ENCODE measurements around the gene TOM1L1.
"Not testable (repeated sequence)": the region's sequence is repeated elsewhere in the genome, so short reads cannot be mapped to it uniquely, and the experiment has no call there.

Gene TOM1L1, protein sequence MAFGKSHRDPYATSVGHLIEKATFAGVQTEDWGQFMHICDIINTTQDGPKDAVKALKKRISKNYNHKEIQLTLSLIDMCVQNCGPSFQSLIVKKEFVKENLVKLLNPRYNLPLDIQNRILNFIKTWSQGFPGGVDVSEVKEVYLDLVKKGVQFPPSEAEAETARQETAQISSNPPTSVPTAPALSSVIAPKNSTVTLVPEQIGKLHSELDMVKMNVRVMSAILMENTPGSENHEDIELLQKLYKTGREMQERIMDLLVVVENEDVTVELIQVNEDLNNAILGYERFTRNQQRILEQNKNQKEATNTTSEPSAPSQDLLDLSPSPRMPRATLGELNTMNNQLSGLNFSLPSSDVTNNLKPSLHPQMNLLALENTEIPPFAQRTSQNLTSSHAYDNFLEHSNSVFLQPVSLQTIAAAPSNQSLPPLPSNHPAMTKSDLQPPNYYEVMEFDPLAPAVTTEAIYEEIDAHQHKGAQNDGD

DNA sequence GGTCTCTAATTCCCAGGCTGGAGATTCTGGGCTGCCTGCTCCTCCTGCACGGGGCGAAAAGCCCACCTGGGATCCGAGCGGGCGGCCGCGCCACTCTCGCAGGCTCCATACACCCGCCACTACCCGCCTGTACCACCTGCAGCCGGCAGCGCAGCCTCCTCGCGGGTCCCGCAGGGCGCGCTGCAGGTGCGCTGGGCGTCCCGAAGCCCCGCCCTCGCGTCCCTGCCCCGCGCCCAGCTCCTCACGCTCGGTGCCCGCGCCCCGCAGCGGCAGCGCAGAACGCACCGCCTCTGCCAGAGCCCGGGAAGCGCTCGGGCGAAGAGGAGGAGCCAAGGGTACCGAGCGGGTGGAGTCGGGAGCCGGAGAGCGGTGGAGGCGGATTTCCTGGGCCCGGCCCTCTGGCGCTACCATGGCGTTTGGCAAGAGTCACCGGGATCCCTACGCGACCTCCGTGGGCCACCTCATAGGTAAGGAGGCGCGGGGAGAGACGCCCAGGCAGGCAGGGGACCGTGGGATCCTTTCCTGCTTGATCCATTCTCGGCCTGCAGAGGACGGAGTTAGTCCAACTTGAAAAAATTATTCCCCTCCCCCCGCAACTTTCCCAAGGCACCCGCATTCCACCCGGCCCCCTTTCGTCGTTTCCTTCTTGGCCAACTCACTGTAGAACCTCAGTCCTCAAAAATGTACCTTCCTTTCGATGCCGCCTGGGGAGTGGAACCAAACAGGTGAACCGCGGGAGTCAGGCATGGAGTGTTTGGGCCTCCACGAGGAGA lies at the start of gene TOM1L1:
Gene TOM1L1 (plus strand): TSS at position 396 of the 773 bp plus-strand sequence. CDS start 14 bp downstream, at position 410.
- peak; percentile 37 for DNase-seq

DNA sequence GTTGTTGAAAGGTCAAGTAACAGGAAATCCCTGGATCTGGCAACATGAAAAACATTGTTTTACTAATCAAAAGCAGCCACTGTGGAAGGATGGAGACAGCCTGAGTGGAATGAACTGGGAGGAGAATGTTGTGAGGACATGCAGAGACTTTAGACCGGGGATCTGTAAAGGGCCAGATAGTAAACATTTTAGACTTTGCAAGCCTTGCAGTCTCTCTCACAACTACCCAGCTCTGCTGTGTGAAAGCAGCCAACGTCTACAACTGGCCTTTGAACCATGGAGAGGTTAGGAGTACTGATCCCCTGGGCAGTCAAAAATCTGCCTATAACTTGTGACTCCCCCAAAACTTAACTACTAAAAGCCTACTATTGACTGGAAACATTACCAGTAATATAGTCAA lies 41.5 kb upstream of the TOM1L1 start:
- DNase-seq: no peak

DNA sequence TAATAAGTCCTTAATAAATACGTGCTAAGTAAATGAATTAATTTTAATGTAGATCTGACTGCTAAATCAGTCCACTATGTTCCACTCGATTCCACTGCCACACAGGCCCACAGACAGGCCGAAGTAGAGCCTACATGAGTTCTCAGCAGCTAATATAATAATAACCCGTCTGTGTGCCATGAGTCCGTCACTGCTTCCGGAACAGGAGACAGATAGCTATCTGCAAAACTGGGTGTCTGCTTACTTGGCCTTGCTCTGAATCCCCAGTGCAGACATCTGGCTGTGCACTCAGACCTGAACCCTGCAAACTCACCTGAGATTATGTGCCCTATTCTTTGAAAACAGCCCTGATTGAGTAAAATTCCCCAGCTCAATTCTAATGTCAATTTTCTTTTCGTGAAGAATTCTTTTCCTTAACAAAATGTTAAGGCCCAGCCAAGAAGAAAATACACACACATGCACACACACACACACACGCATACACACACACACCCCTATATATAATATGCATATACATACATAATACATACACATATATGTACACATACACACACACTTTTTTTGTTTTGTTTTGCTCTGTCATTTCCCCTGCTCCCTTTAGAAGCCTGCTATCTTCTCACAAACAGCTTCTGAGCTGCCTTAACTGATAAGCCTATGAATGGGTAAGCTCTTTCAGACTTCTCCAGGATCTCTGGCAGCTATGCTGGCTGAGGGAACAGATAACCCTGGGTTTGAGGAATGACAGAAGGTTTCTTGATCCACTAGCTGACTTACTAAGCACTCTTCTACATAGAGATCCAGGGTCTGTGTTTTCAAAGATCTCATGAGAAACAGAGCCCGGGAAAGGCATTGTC lies 39.8 kb upstream of the TOM1L1 start:
- no peak for DNase-seq

DNA sequence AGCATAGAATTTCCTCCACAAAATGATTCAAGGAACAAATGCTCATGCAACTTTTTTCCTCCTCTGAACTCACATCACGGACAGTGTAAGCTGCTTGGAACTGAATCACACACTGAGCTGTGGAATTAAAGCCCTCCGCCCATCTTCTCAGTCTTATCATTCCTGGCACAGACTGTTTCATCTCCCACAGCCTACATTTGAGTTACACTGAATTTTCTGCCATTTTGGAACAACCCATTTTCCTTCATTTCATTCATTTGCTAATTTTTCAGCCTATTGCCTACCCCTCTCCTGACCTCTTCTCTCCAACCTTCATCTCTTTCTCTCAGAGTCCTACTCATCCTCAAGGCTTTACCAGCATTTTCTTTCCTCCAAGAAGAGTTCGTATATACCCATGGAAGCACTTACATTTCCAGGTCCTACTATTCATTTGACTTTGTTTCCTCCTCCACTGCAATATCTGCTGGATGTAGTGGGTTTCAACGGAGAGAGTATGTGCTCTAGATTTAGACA lies 39.1 kb upstream of the TOM1L1 start:
- DNase-seq: no peak

DNA sequence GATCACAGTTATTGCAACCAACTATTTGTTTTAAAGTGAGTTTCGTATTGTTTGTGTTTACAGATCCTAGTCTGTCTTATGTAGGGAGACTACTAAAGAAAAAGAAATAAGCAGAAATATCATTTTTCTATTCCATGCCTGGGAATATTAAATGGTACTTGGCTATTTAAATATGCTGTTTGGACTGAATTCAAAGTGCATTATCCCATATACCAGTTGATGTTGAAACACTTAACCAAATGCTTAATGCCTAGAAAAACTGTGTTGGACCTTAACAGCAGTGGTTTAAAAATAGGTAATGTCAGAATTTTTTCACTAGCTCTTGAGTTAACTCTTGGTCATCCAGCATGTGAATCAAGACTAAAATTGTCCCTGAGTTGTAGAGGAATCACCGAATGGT lies 37.5 kb upstream of the TOM1L1 start:
- DNase-seq: no peak

DNA sequence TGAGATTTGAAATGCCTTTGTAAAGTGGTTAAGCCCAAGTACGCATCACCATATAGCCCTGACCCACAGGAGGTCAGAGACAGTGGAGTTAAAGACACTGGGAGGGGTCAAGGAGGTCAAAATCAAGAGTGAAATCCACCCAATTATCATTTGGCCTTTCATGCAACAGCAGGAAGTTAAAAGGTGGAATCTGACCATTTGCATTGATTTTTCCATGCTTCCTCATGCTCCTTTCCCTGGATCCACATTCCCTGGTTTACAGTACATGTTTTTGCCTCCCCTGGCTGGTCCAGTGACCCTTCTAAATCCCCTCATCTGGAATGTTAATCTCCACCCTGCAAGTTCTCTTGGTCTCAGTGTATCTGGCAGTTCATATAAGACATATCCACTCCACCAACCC lies 36.6 kb upstream of the TOM1L1 start:
- no peak for DNase-seq

DNA sequence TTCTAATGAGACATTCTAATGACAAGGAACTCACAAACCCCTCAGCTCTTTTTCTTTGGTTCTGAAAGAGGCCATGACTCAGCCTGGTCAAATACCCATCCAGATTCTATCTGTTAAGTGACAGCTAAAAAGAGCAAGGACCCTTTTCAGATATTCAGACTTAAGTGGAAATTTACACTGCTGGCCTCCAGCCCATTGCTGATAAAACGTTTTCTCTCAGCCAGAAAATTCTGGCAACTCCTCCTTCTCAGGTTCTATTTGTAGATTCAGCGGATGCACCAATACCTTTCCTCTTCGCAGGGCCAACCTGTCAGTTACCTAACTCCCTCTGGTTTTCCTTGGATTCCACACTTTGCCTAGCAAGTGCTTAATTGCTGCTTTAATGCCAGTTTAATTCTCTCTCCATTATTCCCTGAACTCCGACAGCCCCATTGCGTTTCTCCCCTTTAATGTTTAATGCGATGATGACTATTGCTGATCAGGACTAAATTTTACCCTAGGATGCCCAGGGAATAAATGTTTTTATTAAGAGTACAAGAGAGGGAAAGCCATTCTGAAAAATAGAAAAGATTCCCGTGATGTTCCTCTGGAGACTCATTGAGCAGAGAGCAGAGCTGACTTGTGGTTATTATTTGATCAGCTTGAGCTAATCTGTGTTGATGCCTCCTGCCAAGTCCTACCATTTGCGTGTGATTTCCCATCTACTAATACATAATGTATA lies 35.9 kb upstream of the TOM1L1 start:
- DNase-seq: peak; percentile 20

DNA sequence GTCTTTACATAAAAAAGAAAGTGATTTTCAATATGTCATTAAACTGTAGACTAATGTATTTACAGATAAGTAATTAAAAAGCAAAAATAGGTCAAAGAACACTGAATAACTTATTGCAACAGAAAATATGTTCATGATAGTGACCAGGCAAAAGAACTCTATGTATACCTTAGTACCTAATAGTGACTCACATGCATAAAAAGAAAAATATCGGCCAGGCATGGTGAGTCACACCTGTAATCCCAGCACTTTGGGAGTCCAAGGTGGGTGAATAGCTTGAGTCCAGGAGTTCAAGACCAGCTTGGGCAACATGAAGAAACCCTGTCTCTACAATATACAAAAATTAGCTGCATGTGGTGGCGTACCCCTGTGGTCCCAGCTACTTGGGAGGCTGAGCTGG lies 33.0 kb upstream of the TOM1L1 start:
- no peak for DNase-seq

DNA sequence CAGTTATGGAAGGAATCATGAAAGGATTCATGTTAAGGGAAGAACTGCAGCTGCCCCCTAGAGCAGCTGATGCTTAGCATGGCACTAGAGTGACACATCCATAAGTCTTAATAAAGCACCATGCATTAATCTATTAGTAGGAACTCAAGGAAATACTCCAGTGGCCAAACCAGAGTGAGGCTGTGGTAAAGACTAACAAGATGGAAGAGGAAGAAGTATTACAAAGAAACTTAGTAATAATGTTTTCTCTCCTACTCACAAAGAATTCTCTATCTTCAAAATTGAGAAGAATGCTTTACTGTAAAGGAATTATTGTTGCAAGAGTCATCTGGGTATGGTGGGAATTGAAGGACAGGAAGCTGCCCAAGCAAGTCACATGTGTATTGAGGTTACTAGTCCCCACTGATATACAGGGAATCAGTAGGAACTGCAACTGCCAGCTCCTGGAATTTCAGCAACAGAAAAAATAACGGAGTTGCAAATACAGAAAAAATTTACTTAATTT lies 29.9 kb upstream of the TOM1L1 start:
- DNase-seq: no peak

DNA sequence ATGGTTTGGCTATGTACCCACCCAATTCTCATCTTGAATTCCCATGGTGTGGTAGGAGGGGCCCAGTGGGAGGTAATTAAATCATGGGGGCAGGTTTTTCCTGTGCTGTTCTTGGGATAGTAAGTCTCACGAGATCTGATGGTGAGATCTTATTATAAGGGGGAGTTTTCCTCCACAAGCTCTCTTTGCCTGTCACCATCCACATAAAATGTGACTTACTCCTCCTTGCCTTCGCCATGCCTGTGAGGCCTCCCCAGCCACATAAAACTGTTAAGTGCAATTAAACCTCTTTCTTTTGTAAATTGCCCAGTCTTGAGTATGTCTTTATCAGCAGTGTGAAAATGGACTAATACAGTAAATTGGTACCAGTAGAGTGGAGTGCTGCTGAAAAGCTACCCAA lies 24.7 kb upstream of the TOM1L1 start:
- not testable (repeated sequence) for DNase-seq

DNA sequence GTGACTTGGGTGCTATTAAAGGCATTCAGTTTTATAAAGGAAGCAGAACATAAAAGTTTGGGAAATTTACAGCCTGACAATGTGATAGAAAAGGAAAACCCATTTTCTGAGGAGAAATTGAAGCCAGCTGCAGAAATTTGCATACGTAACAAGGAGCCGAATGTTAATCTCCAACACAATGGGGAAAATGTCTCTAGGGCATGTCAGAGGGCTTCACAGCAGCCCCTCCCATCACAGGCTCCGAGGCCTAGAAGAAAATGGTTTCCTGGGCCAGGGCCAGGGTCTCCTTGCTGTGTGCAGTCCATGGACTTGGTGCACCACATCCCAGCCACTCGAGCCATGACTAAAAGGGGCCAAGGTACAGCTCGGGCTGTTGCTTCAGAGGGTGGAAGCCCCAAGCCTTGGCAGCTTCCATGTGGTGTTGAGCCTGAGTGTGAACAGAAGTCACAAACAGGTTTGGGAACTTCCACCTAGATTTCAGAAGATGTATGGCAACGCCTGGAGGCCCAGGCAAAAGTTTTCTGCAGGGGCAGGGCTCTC lies 23.9 kb upstream of the TOM1L1 start:
- DNase-seq: no peak

DNA sequence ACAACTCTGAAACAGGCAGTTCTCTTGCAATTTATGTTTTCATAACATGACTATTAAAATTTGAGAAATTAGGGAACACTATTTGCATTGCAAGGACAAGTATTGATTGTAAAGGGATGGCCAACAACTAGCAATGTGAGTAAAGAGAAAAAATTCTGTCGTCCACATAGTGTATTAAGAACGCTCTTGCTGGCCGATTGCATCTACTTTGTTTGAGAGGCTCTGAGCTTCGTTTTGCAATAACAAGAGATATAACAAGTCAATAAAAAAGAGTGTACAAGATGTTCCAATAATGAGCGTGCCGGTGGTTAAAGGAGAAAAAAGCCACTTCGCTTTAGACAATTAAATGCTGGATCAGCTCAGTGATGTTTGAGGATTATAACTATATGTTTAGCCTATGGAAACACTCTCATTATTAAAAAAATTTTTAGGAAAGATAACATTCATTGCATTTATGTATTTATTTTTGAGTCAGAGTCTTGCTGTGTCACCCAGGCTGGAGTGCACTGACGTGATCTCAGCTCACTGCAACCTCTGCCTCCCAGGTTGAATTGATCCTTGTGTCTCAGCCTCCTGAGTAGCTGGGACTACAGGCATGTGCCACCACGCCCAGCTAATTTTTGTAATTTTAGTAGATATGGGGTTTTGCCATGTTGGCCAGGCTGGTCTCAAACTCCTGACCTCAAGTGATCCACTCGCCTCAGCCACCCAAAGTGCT lies 19.2 kb upstream of the TOM1L1 start:
- DNase-seq: no peak

DNA sequence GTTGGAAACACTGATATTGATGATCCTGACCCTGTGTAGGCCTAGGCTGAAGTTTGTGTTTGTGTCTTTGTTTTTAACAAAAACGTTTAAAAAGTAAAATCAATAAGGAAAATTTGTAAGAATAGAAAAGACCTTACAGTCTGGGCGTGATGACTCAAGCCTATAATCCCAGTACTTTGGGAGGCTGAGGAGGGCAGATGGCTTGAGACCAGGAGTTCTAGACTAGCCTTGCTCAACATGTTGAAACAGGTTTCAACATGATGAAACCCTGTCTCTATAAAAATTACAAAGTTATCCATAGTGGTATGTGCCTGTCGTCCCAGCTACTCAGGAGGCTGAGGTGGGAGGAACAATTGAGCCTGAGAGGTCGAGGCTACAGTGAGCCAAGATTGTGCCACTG lies 18.3 kb upstream of the TOM1L1 start:
- no peak for DNase-seq

DNA sequence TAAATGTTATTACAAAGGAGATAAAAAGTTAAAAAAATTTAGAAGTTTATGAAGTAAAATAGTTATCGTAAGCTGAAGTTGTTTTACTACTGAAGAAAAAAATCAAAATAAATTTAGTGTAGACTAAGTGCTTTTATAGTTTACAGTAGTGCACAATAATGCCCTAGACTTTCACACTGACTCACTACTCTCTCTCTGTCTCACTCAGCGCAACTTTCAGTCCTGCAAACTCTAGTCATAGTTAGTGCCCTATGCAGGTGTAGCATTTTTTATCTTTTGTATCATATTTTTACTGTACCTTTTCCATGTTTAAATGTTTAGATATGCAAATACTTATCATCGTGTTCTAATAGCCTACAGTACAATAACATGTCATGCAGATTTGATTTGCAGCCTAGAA lies 17.7 kb upstream of the TOM1L1 start:
- no peak for DNase-seq

DNA sequence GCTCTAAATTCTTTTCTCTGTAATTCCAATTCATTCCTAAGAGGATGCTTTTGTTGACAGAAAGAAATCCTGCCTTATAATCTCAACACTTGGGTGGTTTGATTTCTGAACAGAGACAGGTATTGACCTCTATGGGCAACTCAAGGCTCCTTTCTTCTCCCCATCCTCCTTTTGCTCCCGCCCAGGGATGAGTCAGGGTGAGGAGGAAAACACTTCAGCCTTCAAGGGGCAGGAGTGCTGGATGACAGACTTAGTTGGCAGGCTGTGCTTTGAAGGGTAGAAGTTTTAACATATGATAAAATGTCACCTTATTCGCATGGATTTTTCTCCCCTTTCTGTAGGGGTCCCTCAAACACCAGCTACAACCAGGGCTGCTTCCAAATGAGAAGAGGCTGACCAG lies 16.7 kb upstream of the TOM1L1 start:
- DNase-seq: no peak

DNA sequence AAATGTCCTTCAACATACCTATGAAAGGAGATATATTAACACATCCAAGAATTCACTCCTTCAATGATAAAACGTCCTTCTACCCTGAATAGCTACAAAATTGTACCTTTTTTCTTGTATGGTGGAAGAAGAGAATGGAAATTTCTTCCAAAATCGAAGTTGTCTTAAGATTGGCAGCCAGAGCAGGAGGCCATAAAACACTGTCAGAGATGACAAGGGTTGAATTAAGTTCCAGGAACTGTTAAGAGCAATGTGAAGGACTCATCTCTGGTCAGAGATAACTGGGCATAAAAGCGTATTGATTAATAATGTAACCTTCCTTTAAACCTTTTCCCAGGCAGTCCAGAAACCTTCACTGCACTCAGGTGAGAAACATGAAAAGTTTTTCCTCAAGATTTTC lies 12.9 kb upstream of the TOM1L1 start:
- no peak for DNase-seq

DNA sequence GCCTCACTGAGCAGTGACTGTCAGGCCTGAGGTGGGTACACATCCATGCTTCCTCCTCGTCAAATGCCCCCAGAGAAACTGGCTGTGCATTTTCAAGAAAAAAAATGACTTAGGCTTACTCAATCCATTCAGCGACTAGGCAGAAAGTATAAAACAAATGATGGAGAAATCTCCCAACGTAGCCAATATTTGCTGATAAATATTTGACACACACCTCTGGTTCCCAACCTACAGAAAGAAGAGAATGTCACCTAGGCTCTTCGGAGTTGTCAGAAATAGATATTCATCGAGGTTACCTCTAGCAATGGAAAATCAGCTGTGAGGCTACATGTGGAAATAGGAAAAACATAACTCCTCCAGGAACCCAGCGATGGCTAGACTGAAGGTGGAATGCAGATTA lies 12.4 kb upstream of the TOM1L1 start:
- DNase-seq: no peak

DNA sequence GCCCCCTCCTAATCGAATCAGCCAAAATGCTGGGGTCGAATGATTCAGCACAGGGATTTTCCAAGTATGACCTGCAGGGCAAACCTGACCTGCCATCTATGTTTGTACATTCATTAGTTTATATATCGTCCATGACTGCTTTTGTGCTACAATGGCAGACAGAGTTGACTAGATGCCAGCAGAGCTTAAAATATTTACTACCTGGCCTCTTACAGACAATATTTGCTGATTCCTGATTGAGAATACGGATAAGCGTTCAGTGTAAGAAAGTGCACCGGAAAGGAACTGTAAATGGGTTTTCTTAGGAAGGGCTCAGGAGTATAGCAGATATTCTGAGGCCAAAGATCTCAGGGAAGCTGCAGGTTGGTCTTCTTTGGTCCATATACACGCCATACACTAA lies 11.7 kb upstream of the TOM1L1 start:
- no peak for DNase-seq

DNA sequence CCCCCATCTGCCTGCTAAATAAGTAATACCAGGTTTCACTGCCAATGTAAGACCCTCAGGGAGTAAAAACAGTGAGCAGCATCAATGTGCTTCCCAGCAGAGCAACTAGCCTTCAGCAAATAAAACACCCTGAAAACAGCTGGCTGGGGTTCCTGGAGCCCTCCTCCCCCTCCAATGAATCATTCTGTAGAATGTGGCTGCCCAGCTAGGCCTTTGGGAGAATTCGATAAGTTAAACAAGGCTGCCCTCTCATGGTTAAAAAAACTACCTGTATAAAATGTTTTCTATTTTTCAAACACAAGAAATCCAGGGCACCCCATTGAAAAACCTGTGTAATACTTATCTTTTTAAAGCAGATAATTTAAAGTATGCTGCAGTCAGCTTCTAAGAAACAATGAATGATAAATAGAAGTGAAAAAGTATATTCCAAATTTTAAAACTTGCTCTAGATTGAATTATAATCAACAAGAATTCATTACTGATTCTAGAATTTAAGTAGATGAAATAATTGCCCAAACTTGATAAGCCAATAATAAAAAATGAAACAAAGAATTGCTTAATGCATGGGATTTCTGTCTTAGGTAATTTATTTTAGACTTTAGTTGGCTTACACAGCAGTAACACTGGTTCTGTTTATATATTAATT lies 9.4 kb upstream of the TOM1L1 start:
- no peak for DNase-seq

DNA sequence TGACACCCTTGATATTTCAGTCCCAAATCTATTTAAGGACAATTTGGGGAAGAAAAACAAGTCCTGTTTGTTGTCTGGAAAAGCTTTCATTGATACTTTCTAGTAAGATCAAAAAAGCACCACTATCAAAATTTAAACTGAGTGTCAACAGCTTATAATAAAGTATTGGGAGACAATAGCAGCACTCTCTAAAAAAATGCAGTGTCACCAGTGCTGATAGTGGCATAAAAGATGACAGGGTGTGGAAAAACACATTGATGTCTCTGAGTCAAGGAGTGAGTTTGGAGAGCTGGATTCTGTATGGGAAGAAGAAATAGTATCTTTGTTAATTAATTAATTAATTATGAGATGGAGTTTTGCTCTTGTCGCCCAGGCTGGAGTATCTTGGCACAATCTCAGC lies 8.3 kb upstream of the TOM1L1 start:
- DNase-seq: no peak

DNA sequence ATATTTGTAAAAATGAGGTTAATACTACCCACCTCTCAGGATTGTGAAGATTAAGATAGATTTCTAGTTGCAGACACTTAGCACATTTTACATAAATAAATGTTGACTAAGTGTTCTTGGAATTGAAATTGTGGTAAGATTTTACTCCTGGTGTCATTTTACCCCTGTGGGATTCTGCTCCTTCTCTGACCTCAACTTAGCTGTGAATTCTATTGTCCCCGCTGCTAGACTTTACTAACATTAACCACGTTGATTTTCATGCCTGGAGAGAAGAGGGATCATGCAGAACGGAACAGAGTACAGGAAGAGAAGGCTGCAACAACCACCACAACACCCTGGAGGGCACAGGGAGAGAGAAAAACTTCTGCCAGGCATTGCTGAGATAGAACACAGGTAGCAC lies 2.1 kb upstream of the TOM1L1 start:
- no peak for DNase-seq
